GM12878 (cell line): ENCODE results near the gene LCA5. TPM values are rescaled to one million over a fixed set of nuclear protein-coding genes. Genes with fewer than 3 reads are reported as not detected.

Experiments used
- ATAC-seq: fragments of 200-7000 bp; cut with Tn5 transposase; 3 replicates; pipeline ENCODE4 v1.9.1; 2020; ENCODE audit warnings: mild to moderate bottlenecking, moderate library complexity
- BruUV-seq: library from RNA; stranded (reverse); fragments of 400-500 nt; replicated peaks from 2 replicates; lab custom pipeline; 2021; lab: Mats Ljungman, UMichigan
- CTCF ChIA-PET: fragments of 300-600 bp; sonication (Branson Sonifier 250); formaldehyde crosslinking; extraction: SDS; loops from one replicate; lab custom pipeline; 2021; ENCODE audit warnings: inconsistent platforms; lab: Yijun Ruan, JAX
- POLR2A ChIA-PET: fragments of 350-600 bp; formaldehyde crosslinking; extraction: SDS; loops from one replicate; lab custom pipeline; 2021; ENCODE audit warnings: inconsistent platforms; lab: Charles Lee
- RAD21 ChIA-PET: fragments of 300-600 bp; sonication (Branson Sonifier 250); formaldehyde crosslinking; loops from one replicate; lab custom pipeline; 2023; ENCODE audit warnings: antibody characterized with exemption; ENCODE audit not compliant: unreplicated experiment; lab: Charles Lee
- SMC1A ChIA-PET: fragments of 300-600 bp; sonication (Branson Sonifier 250); formaldehyde crosslinking; loops from one replicate; lab custom pipeline; 2023; ENCODE audit not compliant: unreplicated experiment, uncharacterized antibody; lab: Charles Lee
- DNase-seq: peaks from one replicate; pipeline ENCODE4 v3.0.0-alpha.2; 2011; ENCODE audit warnings: low read depth, low spot score
- FAIRE-seq: peaks from 3 replicates; lab custom pipeline; 2011; peaks lifted over from hg19 to GRCh38; lab: Jason Lieb, UNC
- H2AFZ ChIP-seq: 2 replicates; pipeline ENCODE4 v1.6.0; 2011; ENCODE audit warnings: low read depth, low read length, control low read depth; ENCODE audit not compliant: control insufficient read depth
- H3K27ac ChIP-seq: 2 replicates; pipeline ENCODE4 v1.5.1; 2011; ENCODE audit warnings: control low read depth; ENCODE audit not compliant: control insufficient read depth, insufficient read depth
- H3K27me3 ChIP-seq, 2 experiments: replicated peaks in 1 of 2; 2 replicates each; pipeline versions ENCODE4 v1.6.0 to v1.6.1; 2011; ENCODE audit warnings: low read length in 1 of 2; ENCODE audit not compliant: control insufficient read depth in 2 of 2, insufficient read depth in 2 of 2
- H3K36me3 ChIP-seq, 2 experiments: 2 replicates each; pipeline ENCODE4 v1.5.1; 2011; ENCODE audit warnings: low read length in 1 of 2; ENCODE audit not compliant: control insufficient read depth in 2 of 2, insufficient read depth in 2 of 2
- H3K4me1 ChIP-seq: 2 replicates; pipeline ENCODE4 v1.6.1; 2011; ENCODE audit warnings: mild to moderate bottlenecking, low read length, moderate library complexity, mixed read lengths; ENCODE audit not compliant: control insufficient read depth, insufficient read depth
- H3K4me2 ChIP-seq: 2 replicates; pipeline ENCODE4 v1.6.0; 2011; ENCODE audit warnings: control low read depth; ENCODE audit not compliant: control insufficient read depth, insufficient read depth
- H3K4me3 ChIP-seq: fragments of 200-600 bp; sonication (generic); 2 replicates; pipeline ENCODE4 v1.5.1; 2016
- H3K79me2 ChIP-seq: 2 replicates; pipeline ENCODE4 v1.6.0; 2011; ENCODE audit warnings: low read length; ENCODE audit not compliant: control insufficient read depth, insufficient read depth
- H3K9ac ChIP-seq: 2 replicates; pipeline ENCODE4 v1.8.0; 2011; ENCODE audit warnings: low read length, control low read depth, mixed read lengths; ENCODE audit not compliant: control insufficient read depth, insufficient read depth
- H3K9me3 ChIP-seq: replicated peaks from 3 replicates; pipeline ENCODE4 v1.5.1; 2011; ENCODE audit warnings: mild to moderate bottlenecking, low read length; ENCODE audit not compliant: control insufficient read depth, insufficient read depth
- H4K20me1 ChIP-seq: 2 replicates; pipeline ENCODE4 v1.6.0; 2011; ENCODE audit not compliant: control insufficient read depth, insufficient read depth
- E2F4 ChIP-seq: IDR thresholded peaks from 2 replicates; pipeline ENCODE4 v1.6.1; 2012; ENCODE audit warnings: low read depth, low read length, improper control_type of control experiment
- ESRRA ChIP-seq: IDR thresholded peaks from 2 replicates; pipeline ENCODE4 v1.6.1; 2012; ENCODE audit warnings: mild to moderate bottlenecking, low read length, improper control_type of control experiment
- HDAC2 ChIP-seq: fragments of 200-600 bp; sonication (generic); IDR thresholded peaks from 2 replicates; pipeline ENCODE4 v1.6.1; 2017
- MLLT1 ChIP-seq: fragments of 450-650 bp; IDR thresholded peaks from 2 replicates; pipeline ENCODE4 v1.6.1; 2016; ENCODE audit warnings: mild to moderate bottlenecking
- NFIC ChIP-seq: IDR thresholded peaks from 2 replicates; pipeline ENCODE4 v1.6.1; 2012; ENCODE audit warnings: low read depth, mild to moderate bottlenecking, inconsistent platforms, low read length, moderate library complexity
- RELA ChIP-seq: fragments of 450-650 bp; IDR thresholded peaks from 2 replicates; pipeline ENCODE4 v1.8.0; 2014; ENCODE audit warnings: borderline replicate concordance; ENCODE audit not compliant: partially characterized antibody
- SREBF2 ChIP-seq: IDR thresholded peaks from 2 replicates; pipeline ENCODE4 v1.6.1; 2012; ENCODE audit warnings: mild to moderate bottlenecking, low read length
- SUPT20H ChIP-seq: IDR thresholded peaks from 2 replicates; pipeline ENCODE4 v1.6.1; 2011; ENCODE audit warnings: low read depth, mild to moderate bottlenecking, low read length, moderate library complexity, borderline replicate concordance; ENCODE audit not compliant: control insufficient read depth
- USF2 ChIP-seq: IDR thresholded peaks from 2 replicates; pipeline ENCODE4 v1.6.1; 2011; ENCODE audit warnings: low read depth, low read length, improper control_type of control experiment, borderline replicate concordance
- YBX1 ChIP-seq: fragments of 450-650 bp; IDR thresholded peaks from 2 replicates; pipeline ENCODE4 v1.6.1; 2016; ENCODE audit warnings: antibody characterized with exemption
- ZBTB11 ChIP-seq: fragments of 450-650 bp; formaldehyde crosslinking; IDR thresholded peaks from 2 replicates; pipeline ENCODE4 v1.5.0; 2022; ENCODE audit warnings: mild to moderate bottlenecking, missing genetic modification characterization
- ZBTB4 ChIP-seq: fragments of 450-650 bp; formaldehyde crosslinking; IDR thresholded peaks from 2 replicates; pipeline ENCODE4 v1.4.0; 2022; ENCODE audit warnings: mild to moderate bottlenecking, moderate library complexity
- WGBS: methylation state at CpG from one replicate; pipeline ENCODE4 v1.1.6; 2016; ENCODE audit warnings: low lambda C conversion rate; ENCODE audit not compliant: insufficient replicate concordance, insufficient coverage; ENCODE audit errors: missing lambda C conversion rate; 5-methylcytosine and 5-hydroxymethylcytosine counted together
- in situ Hi-C: fragments of 300-500 bp; cut with MboI; formaldehyde crosslinking; loops from 9 replicates; pipeline ENCODE4 v1.14.3; 2018; ENCODE audit warnings: mixed read lengths
- intact Hi-C: fragments of 100-400 bp; cut with micrococcal nuclease; formaldehyde crosslinking; loops from one replicate; pipeline ENCODE4 v1.14.2; 2022; ENCODE audit not compliant: unreplicated experiment
- polyA plus RNA-seq, 11 experiments: library from polyadenylated mRNA; depleted of rRNA in 4 of 11; unstranded in 6 of 11; stranded (reverse) in 5 of 11; fragments of >200 nt; fragmentation: Nextera tagmentation in 4 of 11; fragmentation: Illumina TruSeq in 1 of 11; extraction: Ambion mirVana in 4 of 11; extraction: Trizol in 1 of 11; gene quantifications; 1 replicate in 1 of 11; 2 replicates in 10 of 11; pipeline versions ENCODE4 v1.2.1 to v1.2.3, GENCODE V29; 2011 to 2016; ENCODE audit warnings: inconsistent platforms in 2 of 11, missing spikeins in 2 of 11, low read depth in 1 of 11
- total RNA-seq, 4 experiments: library from RNA; depleted of rRNA in 3 of 4; stranded (reverse); fragments of >200 nt in 3 of 4; fragmentation: Illumina TruSeq in 1 of 4; extraction: Trizol in 1 of 4; gene quantifications; 2 replicates each; pipeline versions ENCODE4 v1.2.1 to v1.2.3, GENCODE V29; 2013 to 2021

Gene LCA5
- total and polyA plus RNA-seq, 10 of the 15 experiments (the other 5 are each of a cell fraction or from before 2014, with no cell fraction given): 0.13 to 0.45 (median 0.27) TPM

GRCh38 chr6:79574174-79574573 lies 36.9 kb upstream of the LCA5 start (continued):
- TF ChIP-seq ZBTB11 (CRISPR knock-in tag) (no peak), ESRRA (no peak)

- POLR2A ChIA-PET: no interaction called here
- ATAC-seq (peak; percentile 24; the same call in 1 of the 3 replicates), FAIRE-seq (peak; percentile 68), DNase-seq (no peak)
- 48% methylated on average over 2 of the region's 2 CpGs for WGBS
- Histone ChIP-seq H3K4me1 (no peaks in the 10 kb centered on the region), H3K4me3 (no peak overlapping the region), H3K27me3 (no peaks in the 10 kb centered on the region), H3K9ac (no peak overlapping the region), H2AFZ (peak overlapping the region; percentile 29; the same call in 1 of the 2 replicates), H4K20me1 (no peaks in the 10 kb centered on the region), H3K4me2 (peak overlapping the region; percentile 33; the same call in 1 of the 2 replicates), H3K9me3 (no peaks in the 10 kb centered on the region), H3K36me3 (no peaks in the 10 kb centered on the region), H3K79me2 (no peaks in the 10 kb centered on the region), H3K27ac (no peak overlapping the region)
- in situ Hi-C loops (no loop called here), intact Hi-C loops (loop anchor here (2.0 kb wide), 2 partner anchors 142 to 244 kb away; no protein-coding TSS in a partner anchor)
- CTCF ChIA-PET: interaction anchor here (0.8 to 1.8 kb wide), 16 partner anchors 8 to 299 kb away, joined by 3 to 11 read pairs (median 4); no protein-coding TSS in a partner anchor
- BruUV-seq: no TSS peak
- SMC1A ChIA-PET: interaction anchor here (0.8 to 3.0 kb wide), 8 partner anchors 8 to 143 kb away, joined by 3 to 9 read pairs (median 3); no protein-coding TSS in a partner anchor
- RAD21 ChIA-PET: interaction anchor here (0.7 to 0.9 kb wide), 3 partner anchors 99 to 148 kb away, joined by 3 to 4 read pairs (median 3); no protein-coding TSS in a partner anchor
- TF ChIP-seq SUPT20H (no peak), RELA (no peak), E2F4 (no peak), HDAC2 (no peak), USF2 (no peak), ZBTB4 (CRISPR knock-in tag) (no peak), YBX1 (no peak), MLLT1 (no peak), SREBF2 (no peak), NFIC (no peak)
These were observed 33.8 kb upstream of the LCA5 start for GRCh38 chr6:79571030-79571367.
